NCI-H1930 (cell line): ENCODE results near the gene EYA4.
A peak's percentile ranks its signal among the peaks of the same experiment; 100 is the strongest.
"Not testable (repeated sequence)": the region's sequence is repeated elsewhere in the genome, so short reads cannot be mapped to it uniquely, and the experiment has no call there.

Source experiments
- DNase-seq, 2 experiments: peaks; one replicate each; lab custom pipeline; 2025; lab: John Stamatoyannopoulos, UW

EYA4 gene

GRCh38 chr6:133352046-133352445 is 110.9 kb downstream of the EYA4 start:
- DNase-seq, result no peak

- DNase-seq, result no peak
These were observed 111.9 kb downstream of the EYA4 start for GRCh38 chr6:133353061-133353460.

GRCh38 chr6:133355922-133356321 is 114.8 kb downstream of the EYA4 start:
- no peak for DNase-seq

GRCh38 chr6:133358574-133359150 is 117.5 kb downstream of the EYA4 start:
- no peak for DNase-seq

- DNase-seq, result no peak
These were observed 118.1 kb downstream of the EYA4 start for GRCh38 chr6:133359256-133359655.

GRCh38 chr6:133359760-133360159 is 118.6 kb downstream of the EYA4 start:
- no peak for DNase-seq

GRCh38 chr6:133360194-133360593 is 119.0 kb downstream of the EYA4 start:
- no peak for DNase-seq

- DNase-seq, result no peak
These were observed 121.7 kb downstream of the EYA4 start for GRCh38 chr6:133362813-133363212.

- peak in 1 of 2 experiments; percentile 8 for DNase-seq
These were observed 127.5 kb downstream of the EYA4 start for GRCh38 chr6:133368664-133369063.

GRCh38 chr6:133369773-133370272 is 128.7 kb downstream of the EYA4 start:
- no peak for DNase-seq

GRCh38 chr6:133376743-133377142 is 135.6 kb downstream of the EYA4 start:
- peak; percentile 39 to 47 for DNase-seq

GRCh38 chr6:133377219-133377618 is 136.1 kb downstream of the EYA4 start:
- DNase-seq, result no peak

GRCh38 chr6:133380047-133380446 is 138.9 kb downstream of the EYA4 start:
- DNase-seq, result no peak

GRCh38 chr6:133380723-133381122 is 139.6 kb downstream of the EYA4 start:
- DNase-seq, result no peak

GRCh38 chr6:133388731-133389130 is 147.6 kb downstream of the EYA4 start:
- DNase-seq, result no peak

GRCh38 chr6:133390168-133390567 is 149.0 kb downstream of the EYA4 start:
- DNase-seq, result no peak

GRCh38 chr6:133392015-133392414 is 150.9 kb downstream of the EYA4 start:
- no peak for DNase-seq

GRCh38 chr6:133392641-133393040 is 151.5 kb downstream of the EYA4 start:
- DNase-seq, result no peak

- DNase-seq, result no peak
These were observed 152.7 kb downstream of the EYA4 start for GRCh38 chr6:133393891-133394290.

- DNase-seq, result no peak
These were observed 153.5 kb downstream of the EYA4 start for GRCh38 chr6:133394630-133395029.

- no peak for DNase-seq
These were observed 155.3 kb downstream of the EYA4 start for GRCh38 chr6:133396233-133396983.

GRCh38 chr6:133396984-133397348 is 155.8 kb downstream of the EYA4 start:
- no peak for DNase-seq

- not testable (repeated sequence) for DNase-seq
These were observed 156.4 kb downstream of the EYA4 start for GRCh38 chr6:133397601-133398000.

- no peak for DNase-seq
These were observed 158.3 kb downstream of the EYA4 start for GRCh38 chr6:133399426-133399825.
